ENCODE measurements around the gene BEST4.

Gene BEST4

DNA sequence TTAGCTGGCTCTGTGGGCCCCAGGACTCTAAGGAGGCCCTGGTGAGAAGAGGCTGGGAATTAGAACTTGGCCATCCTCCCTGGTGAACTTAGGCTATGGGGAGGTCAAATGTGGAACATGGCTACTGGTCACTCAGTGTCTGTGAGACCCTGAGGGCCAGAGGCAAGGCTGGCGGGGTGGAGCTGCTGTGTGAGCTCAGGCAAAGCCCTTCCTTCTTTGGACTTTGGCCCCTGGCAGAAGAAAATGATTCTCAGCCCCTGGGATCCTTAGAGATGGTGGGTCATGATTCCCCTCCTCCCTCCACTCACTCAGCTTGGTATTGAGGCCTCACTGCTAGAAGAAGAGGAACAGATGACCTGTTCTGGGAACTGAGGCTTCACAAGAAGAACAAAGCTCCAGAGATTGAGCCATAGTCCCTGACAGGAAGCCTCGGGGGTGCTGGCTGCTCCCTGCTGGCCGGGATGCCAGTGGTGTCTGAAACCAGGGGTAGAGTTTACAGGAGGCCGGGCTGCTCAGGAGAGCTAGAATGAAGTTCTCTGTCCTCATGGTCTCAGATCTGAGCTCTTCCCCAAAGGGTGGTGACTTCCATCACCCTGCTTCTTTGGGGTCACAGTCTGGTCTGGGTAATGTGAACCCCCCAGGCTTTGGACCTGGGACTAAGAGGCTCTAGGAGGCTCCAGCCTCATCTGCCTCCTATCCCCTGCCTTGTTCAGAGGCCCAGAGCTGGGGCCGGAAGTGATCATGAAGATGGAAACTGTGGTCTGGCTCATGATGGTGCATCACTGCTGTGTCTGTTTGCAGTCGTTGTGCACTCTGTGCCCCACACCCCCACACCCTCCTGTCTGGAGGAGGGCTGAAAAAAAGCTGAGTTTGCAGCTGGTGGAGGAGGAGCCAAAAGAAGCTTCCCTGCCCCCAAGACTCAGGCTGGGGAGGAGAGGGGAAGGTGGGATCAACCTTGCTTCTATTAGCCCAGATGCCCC lies 21.3 kb upstream of the BEST4 start:
- peak overlapping the region; percentile 64 for H3K4me3 ChIP-seq
- peak overlapping the region; percentile 100 for H3K27ac ChIP-seq
- TF ChIP-seq, protein P1, sequence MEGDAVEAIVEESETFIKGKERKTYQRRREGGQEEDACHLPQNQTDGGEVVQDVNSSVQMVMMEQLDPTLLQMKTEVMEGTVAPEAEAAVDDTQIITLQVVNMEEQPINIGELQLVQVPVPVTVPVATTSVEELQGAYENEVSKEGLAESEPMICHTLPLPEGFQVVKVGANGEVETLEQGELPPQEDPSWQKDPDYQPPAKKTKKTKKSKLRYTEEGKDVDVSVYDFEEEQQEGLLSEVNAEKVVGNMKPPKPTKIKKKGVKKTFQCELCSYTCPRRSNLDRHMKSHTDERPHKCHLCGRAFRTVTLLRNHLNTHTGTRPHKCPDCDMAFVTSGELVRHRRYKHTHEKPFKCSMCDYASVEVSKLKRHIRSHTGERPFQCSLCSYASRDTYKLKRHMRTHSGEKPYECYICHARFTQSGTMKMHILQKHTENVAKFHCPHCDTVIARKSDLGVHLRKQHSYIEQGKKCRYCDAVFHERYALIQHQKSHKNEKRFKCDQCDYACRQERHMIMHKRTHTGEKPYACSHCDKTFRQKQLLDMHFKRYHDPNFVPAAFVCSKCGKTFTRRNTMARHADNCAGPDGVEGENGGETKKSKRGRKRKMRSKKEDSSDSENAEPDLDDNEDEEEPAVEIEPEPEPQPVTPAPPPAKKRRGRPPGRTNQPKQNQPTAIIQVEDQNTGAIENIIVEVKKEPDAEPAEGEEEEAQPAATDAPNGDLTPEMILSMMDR (IDR thresholded peaks at IDR 0.05), result no peak
- DNase-seq (ENCODE audit: low spot score), result peak; percentile 87

DNA sequence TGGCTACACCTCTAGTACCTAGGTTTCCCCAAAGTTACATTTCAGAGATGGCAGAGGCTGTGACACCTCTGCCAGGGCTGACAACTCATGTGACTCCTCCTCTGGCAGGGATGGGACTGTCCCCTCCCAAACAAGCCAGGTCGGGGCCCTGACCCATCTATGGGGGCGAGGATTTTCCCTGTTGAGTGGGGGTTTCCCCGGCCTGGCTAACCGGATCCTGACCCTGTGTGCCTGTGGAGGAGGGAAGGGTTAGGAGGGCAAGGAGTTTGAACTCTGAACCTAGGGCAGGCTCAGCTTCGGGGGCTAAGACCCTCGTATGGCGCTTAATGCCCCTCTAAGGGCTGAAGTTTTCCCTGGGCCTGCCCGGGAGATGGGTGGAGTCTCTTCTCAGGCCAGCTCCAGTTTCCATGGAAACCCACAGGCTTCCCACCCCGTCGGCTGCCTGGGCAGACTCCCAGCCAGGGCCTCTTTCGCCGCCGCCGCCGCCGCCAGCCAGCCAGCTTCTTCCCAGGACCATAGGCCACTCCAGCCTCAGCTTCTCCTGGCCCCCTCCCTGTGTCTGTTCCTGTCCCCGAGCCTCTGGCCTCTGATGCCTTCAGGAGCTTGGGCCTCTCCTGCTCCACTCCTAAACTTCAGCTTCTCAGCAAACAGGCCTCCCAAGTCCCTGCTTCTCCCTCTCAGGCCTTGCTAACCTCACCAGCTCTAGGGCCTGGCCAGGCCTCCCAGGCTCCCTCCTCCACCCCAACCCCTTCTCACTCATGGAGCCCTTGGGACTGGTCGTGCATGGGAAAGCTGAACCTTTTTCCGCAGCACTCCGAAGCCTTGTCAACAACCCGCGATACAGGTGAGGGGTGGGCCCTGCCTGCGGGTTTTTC lies 20.3 kb upstream of the BEST4 start, which contains the start of gene BTBD19:
Gene BTBD19, plus strand, starts transcription at position 461 of the 875 bp plus-strand sequence. Its CDS starts 298 bp downstream, at position 759.
- H3K4me3 ChIP-seq, result peak within 1 kb of the TSS; percentile 64
- TF ChIP-seq, protein P1 (IDR thresholded peaks at IDR 0.05), result no peak
- H3K27ac ChIP-seq, result peak within 1 kb of the TSS; percentile 100
- peak; percentile 94 for DNase-seq (ENCODE audit: low spot score)

DNA sequence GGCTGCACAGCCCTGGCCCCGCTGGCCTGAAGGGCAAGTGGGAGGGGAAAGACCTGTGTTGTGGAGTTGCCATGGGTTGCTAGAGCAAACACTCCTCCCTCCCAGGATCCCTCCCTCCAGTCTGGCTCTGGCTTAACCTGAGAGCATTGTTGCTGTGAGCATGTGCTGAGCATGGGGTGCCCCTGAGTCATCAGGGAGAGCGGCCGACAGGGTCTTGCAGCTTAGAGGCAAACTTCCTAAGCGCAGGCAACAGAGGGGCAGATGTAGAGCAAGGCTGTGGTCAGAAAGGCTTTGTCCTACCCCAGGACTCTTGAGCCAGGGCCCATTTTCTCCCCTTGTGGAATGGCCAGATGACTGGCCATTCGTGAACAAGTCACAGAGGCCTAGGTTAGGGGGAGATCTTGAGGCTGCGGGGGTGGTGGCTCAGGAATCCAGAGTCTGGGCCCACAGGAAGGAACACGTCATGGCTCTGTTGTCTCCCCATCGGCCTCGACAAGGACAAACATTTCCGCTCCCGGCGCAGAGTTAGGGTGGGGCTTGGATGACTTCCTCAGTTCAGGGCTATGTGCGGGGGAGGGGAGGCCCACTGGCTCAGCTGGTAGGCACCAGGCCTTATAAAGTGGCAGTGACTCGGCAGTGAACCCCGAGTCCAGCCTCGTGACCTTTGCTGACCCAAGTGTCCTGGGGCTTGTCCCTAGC lies 19.5 kb upstream of the BEST4 start:
- peak; percentile 99 for DNase-seq (ENCODE audit: low spot score)
- TF ChIP-seq, protein P1 (IDR thresholded peaks at IDR 0.05), result no peak
- H3K27ac ChIP-seq, result peak overlapping the region; percentile 100
- H3K4me3 ChIP-seq, result peak overlapping the region; percentile 64

DNA sequence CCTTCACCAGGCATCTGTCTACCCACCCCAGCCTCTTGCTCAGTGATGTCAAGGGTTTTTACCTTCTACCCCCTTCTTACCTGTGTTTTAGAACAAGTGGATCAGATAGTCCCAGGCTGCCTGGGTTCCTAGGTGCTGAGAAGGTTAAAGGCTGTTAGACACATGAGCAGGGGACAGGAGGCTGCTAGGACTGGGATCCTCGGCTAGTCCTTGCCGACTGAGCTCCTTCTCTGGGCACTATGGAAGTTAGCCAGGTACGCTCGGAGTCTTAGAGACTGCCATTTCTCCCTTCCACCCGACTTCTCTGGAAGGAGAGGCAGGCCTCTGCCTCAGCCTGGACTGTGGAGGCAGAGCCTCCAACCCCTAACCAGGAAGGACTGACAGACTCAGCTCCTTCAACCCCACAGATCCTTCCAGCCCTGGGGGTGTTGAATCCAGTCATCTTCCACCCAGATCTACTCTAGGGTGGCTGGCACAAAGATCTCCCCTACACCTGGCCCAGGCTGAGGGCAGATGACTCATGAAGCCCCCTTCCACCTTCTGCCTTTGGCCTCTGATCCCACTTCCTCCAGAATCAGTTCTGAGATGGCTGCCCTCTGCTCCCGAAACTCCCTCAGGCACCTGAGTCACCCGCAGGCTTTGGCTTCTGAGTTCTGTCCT lies 18.9 kb upstream of the BEST4 start, which contains the start of gene DYNLT4:
Gene DYNLT4, minus strand, starts transcription at position 648 of the 660 bp plus-strand sequence. CDS start 683 bp downstream, outside the sequence.
- no peak for DNase-seq (ENCODE audit: low spot score)
- peak within 1 kb of the TSS; percentile 64 for H3K4me3 ChIP-seq
- TF ChIP-seq, protein P1 (IDR thresholded peaks at IDR 0.05), result no peak
- H3K27ac ChIP-seq, result peak within 1 kb of the TSS; percentile 100

DNA sequence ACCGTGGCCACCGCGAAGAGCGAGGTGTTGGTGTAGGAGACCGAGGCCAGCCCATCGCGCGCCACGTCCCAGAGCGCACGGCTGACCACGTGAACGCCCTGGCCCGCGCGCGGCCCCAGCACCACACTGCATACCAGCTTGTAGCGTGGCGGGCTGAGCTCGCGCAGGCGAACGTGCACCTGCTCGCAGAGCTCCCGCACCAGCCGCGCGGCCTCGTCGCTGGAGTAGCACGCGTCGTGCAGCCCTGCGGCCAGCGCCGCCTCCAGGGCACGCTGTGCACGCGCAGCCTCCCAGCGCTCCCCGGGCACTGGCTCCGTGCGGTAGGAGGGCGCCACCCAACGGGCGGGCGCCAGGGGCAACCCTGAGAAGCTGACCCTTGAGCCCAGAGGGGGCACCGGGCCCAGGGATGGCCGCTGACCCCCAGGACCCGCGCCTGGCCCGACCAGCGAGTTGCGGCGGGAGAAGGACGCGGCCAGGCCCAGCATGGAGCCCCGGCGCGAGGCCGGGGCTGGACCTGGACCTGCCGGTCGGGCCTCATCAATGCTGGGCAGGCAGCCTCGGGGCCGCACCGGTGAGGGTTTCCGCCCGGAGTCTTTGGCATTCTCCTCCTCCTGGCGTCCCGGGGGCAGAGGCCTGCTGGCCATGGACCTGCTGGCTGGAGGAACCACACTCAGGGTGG lies 18.2 kb upstream of the BEST4 start:
- TF ChIP-seq, protein P1 (IDR thresholded peaks at IDR 0.05), result no peak
- H3K4me3 ChIP-seq, result peak overlapping the region; percentile 64
- DNase-seq (ENCODE audit: low spot score), result peak; percentile 79
- H3K27ac ChIP-seq, result peak overlapping the region; percentile 100
